Left colon (tissue), 2 donors: ENCODE measurements around the gene PARG. TPM values are rescaled to one million over a fixed set of nuclear protein-coding genes. Genes with fewer than 3 reads are reported as not detected.
"Not testable (repeated sequence)": the region's sequence is repeated elsewhere in the genome, so short reads cannot be mapped to it uniquely, and the experiment has no call there.

ENCODE experiments used
- ATAC-seq: fragments of 200-7000 bp; cut with Tn5 transposase; one replicate; pipeline ENCODE4 v1.9.1; 2020; ENCODE audit warnings: mild to moderate bottlenecking, moderate library complexity
- DNase-seq, 2 donors: peaks; one replicate each; pipeline ENCODE4 v3.0.0-alpha.2; 2020
- intact Hi-C, 2 donors: fragments of 100-400 bp; cut with DNase I in 1 of 2; cut with micrococcal nuclease in 1 of 2; formaldehyde crosslinking; loops; one replicate each; pipeline versions ENCODE4 v1.11.2 to v1.14.0; 2022; cut with DNase I, micrococcal nuclease
- total RNA-seq, 2 donors: library from RNA; stranded (reverse); fragmentation: NEBNext Ultra II Directional; extraction: Animal tissue kit (Norgen Biotek cat#: 25700); gene quantifications; one replicate each; pipeline ENCODE4 v1.2.1, GENCODE V29; 2021
- donor health status: DM: no; HTN: no; CAD: no.
- donor health status: DM: yes; HTN: yes; CAD: no.

Gene PARG
- total RNA-seq, 2 donors from 2014 or later = 25.5 to 31.6 TPM

DNA sequence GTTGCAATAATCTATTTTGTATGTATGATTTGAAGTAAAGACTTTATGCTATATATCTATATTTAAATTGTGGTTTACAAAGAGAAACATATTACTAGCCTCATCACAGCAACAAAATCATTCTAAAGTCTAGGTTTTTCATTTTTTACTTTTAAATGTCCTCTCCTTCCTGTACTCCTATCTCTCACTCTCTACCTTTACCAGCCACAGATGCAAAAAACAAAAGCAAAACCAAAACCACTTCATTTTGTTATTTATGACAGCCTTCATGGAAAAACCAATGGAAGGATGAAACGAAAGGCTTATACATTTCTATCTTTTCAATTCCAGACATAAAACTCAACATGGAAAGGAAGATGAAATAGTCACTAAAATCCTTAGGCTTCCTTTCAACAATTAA, 31.5 kb downstream of the PARG start:
- ATAC-seq, DNase-seq, intact Hi-C loops: not testable (repeated sequence)

DNA sequence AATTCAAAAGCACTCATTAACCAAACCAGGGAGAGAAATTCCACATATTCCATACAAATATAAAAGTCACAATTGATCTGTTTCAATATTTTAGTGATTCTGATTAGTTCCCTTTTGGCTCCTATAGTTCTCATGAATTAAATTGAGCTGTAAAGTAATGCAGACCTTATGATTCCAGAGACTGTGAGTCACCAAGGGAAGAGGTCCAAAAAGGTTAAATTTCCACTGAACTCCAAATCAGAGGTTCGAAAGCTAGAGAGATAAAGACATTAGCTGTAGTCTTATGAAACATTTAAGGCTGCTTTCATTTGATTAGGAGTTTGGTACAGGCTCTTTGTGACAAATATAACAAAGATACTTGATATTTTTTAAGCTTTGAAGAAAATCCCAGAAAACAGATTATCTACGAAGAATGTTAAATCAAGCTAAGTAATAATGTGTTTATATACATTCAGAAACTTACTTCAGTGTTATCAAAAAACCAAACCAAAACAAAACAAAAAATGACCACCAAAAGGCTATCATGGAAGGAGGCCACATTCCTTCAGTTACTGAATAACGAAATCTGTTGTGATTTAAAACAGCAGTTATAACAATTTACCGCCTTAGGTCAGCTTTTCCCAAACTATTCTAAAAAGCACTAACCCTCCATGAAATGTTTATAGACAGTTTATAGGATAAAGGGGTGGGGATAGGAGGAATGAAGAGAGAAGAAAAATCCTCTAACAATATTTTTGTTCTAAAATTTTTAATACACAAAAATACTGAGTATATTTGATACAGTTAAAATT, 33.3 kb downstream of the PARG start:
- DNase-seq, ATAC-seq, intact Hi-C loops: not testable (repeated sequence)

- DNase-seq, intact Hi-C loops, ATAC-seq: not testable (repeated sequence)
Measured at GRCh38 chr10:49903829-49904228, 38.0 kb downstream of the PARG start.

- intact Hi-C loops, DNase-seq, ATAC-seq: not testable (repeated sequence)
Measured at GRCh38 chr10:49900406-49900805, 41.4 kb downstream of the PARG start.

GRCh38 chr10:49899999-49900398, 41.8 kb downstream of the PARG start:
- ATAC-seq, intact Hi-C loops, DNase-seq: not testable (repeated sequence)

DNA sequence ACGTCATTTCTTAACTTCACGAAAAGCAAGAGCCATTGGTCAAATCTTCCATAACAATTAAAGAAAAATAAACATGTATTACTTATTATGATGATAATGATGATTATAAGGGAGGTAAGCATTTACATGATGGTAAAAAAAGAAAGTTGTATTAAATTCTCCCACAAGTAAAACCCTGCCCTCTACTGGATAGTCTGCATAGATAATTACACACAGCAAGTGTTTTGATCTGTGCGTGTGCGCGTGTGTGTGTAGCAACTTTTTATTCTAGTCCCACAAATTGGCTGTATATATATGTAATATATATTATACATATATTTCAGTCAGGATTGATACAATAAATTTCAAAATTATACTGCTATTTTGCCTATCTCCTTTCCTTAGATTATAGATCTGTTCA, 51.8 kb downstream of the PARG start:
- intact Hi-C loops, DNase-seq: not testable (repeated sequence)
- ATAC-seq = peak; percentile 56

DNA sequence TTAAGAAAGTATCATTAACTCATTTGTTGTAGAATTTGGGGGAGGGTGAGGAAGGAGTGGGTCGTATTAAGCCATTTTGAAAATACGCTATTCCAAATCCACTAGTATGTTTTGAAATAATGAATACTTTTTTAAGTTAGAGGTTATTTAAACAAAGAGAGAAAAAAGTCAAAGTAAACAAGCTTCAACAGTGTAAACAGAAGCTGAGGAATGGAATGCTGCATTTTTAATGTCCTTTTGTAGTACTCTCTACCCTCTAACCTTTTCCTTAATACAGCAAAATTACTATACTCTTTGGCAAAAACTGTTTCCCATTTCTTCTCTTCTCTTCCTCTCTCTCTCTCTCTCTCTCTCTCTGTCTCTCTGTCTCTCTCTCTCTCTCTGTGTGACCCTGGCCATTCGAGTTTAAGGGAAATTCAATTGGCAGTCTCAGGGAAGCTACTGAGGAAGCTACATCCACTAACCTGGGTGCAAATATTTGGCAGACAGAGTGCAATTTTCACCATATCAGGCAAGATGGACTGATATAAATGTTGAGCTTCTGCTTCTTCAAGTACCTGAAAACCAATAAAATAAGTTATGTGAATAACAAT, 57.0 kb downstream of the PARG start:
- ATAC-seq, intact Hi-C loops, DNase-seq: not testable (repeated sequence)

- DNase-seq = peak; percentile 30 to 68
- intact Hi-C loops = not testable (repeated sequence)
- peak; percentile 100 for ATAC-seq
Measured at GRCh38 chr10:49883852-49884251, 58.0 kb downstream of the PARG start.

GRCh38 chr10:49882327-49882726, 59.5 kb downstream of the PARG start:
- DNase-seq, ATAC-seq, intact Hi-C loops: not testable (repeated sequence)

DNA sequence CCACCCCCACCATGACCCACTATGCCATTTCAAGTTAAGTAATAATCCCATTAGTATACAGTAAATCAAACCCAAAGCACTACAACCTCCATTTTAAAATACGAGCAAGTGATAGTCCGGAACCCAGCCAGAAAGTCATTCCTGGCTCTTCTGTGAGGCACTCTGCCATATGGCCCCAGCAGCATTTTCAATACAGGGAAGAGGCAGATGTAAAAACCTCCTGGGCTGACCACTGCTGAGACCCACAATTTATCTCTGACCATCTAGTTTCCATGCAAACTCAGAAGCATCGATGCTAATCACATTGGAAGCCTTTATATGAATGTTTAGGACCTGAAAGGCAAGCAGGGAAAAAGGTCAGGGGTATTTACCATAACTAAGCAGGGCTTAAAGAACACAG, 69.1 kb downstream of the PARG start:
- intact Hi-C loops, ATAC-seq, DNase-seq: not testable (repeated sequence)

- peak; percentile 93 for ATAC-seq
- intact Hi-C loops, DNase-seq: not testable (repeated sequence)
Measured at GRCh38 chr10:49871462-49871861, 70.4 kb downstream of the PARG start.

DNA sequence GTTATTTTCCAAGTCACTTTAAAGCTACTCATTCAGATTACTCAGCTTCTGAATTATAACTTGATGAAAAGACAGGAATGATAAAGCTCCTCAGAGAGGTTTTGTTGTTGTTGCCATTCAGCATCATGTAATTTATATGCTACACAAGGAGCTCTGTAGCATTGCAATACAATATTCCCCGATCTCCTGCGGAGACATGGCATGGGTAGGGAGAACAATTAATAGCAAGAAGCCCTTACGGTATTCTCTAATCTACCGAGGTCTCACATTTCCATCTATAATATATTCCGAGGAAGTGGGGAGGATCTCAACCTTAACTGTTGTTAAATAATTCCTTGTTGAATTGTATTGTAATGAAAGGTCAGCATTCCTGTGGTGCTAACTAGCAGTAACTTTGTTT, 81.9 kb downstream of the PARG start:
- intact Hi-C loops, ATAC-seq, DNase-seq: not testable (repeated sequence)

- DNase-seq, ATAC-seq, intact Hi-C loops: not testable (repeated sequence)
Measured at GRCh38 chr10:49858697-49859382, 83.0 kb downstream of the PARG start.

GRCh38 chr10:49849520-49849919, 92.3 kb downstream of the PARG start:
- intact Hi-C loops, DNase-seq: not testable (repeated sequence)
- peak; percentile 52 for ATAC-seq

DNA sequence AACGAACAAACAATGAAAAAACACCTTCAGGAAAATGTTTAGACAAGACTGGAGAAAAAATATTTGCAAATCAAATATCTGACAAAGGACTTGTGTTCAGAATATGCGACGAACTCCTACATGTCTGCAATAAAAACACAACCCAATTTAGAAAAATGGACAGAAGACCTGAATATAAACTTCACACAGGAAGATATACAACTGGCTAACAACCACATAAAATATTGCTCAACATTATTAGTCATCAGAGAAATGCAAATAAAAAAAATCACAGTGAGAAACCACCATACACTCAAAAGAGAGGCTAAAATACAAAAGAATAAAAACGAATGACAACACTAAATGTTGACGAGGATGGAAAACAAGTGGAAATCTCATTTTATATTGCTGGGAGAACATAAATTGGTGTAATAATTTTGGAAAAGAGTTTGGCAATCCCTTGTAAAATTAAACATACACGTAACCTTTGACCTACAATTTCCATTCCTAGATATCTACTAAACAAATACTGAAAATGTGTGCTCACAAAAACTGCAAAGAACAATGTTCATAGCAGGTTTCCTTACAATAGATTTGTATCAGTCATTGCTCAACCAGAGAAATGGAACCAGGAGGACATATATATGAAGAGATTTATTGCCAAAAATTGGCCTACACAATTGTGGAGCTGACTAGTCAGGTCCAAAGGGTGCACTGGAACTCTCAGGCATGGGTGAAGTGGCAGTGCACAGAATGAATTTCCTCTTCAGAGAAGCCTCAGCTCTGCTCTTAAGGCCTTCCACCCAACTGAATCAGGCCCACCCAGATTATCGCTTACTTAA, 96.8 kb downstream of the PARG start:
- DNase-seq = peak in 1 of 2 donors; percentile 29
- ATAC-seq = peak; percentile 93
- intact Hi-C loops = no loop called here

DNA sequence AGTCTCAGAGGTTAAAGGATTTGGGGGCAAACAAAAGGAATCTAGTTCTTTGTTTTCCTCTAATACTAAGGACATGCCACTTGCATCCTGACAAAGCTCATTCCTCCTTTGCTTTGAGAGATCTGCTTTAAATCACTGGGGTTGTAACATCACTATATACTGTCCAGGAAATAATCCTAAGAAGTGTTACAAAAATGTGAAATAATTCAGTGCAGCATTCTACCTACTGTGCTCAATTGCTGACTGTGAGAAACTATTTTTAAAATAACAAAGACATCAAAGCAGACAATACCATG, 99.5 kb downstream of the PARG start:
- intact Hi-C loops, DNase-seq, ATAC-seq: not testable (repeated sequence)

DNA sequence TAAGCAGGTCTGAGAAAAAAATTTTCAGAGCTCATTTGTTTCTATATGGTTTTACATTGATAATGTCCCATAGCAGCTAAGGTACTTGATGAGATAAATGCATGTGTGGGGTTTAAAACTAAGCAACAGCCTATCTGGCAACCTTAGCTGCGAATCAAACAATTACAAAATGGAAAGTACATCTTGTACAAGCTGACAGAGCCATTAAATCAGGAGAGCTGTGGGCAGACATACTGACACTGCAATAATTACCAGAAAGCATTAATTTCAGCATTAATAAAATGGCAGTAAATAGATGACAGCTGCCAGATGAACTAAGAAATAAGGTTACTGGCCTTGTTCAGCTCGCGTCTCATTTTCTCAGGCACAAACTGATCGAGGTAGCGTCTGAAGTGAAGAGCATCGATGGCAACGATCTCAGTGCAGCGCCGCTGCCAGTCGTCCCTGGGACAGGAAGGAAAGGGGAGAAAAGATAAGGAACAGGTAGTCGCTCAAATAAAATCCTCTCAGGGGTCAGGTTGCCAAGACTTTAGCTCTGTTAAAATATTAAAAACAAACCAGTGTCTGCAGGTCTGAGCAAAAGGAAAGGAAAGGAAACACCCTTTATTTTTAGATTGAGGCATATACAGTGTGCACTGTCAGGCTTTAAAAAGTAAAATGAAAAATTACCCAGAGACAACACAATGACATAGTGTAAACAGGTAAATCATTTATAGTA, 100.1 kb downstream of the PARG start:
- ATAC-seq (no peak), DNase-seq (no peak)
- intact Hi-C loops = no loop called here

- ATAC-seq (no peak), DNase-seq (no peak)
- intact Hi-C loops = no loop called here
Measured at GRCh38 chr10:49837685-49838084, 104.1 kb downstream of the PARG start.
